ENCODE measurements around the gene KRTAP10-8. TPM values are rescaled to one million over a fixed set of nuclear protein-coding genes. Genes with fewer than 3 reads are reported as not detected.
A peak's percentile ranks its signal among the peaks of the same experiment; 100 is the strongest.

KRTAP10-8 gene
- total RNA-seq, 2 donors from 2014 or later = not detected

- ATAC-seq (no peak), DNase-seq (no peak)
- no peaks in the 10 kb centered on the region for H3K9me3 ChIP-seq (ENCODE audit: control insufficient read depth, low read length, poor library complexity, severe bottlenecking)
- Mint-ChIP-seq H3K4me1 (peaks cover 13% of the 10 kb centered on the region), H3K4me3 (no peak overlapping the region), H3K36me3 (ENCODE audit: low read depth) (no peaks in the 10 kb centered on the region), H3K27ac (no peak overlapping the region), H3K27me3 (no peaks in the 10 kb centered on the region)
Observed at GRCh38 chr21:44612669-44613229, 870 bp downstream of the KRTAP10-8 start.

GRCh38 chr21:44613386-44614155 lies 1.7 kb downstream of the KRTAP10-8 start:
- DNase-seq = no peak
- peaks cover 17% of the 10 kb centered on the region for H3K4me1 Mint-ChIP-seq
- no peak overlapping the region for H3K27ac Mint-ChIP-seq
- no peaks in the 10 kb centered on the region for H3K27me3 Mint-ChIP-seq
- H3K9me3 ChIP-seq (ENCODE audit: control insufficient read depth, low read length, poor library complexity, severe bottlenecking) = no peaks in the 10 kb centered on the region
- no peak overlapping the region for H3K4me3 Mint-ChIP-seq
- ATAC-seq = no peak
- H3K36me3 Mint-ChIP-seq (ENCODE audit: low read depth) = no peaks in the 10 kb centered on the region

GRCh38 chr21:44614161-44614631 lies 2.3 kb downstream of the KRTAP10-8 start:
- no peak for ATAC-seq
- no peak for DNase-seq
- H3K9me3 ChIP-seq (ENCODE audit: control insufficient read depth, low read length, poor library complexity, severe bottlenecking) = no peaks in the 10 kb centered on the region
- Mint-ChIP-seq H3K36me3 (ENCODE audit: low read depth) (no peaks in the 10 kb centered on the region), H3K27ac (no peak overlapping the region), H3K4me1 (peaks cover 23% of the 10 kb centered on the region), H3K27me3 (no peaks in the 10 kb centered on the region), H3K4me3 (no peak overlapping the region)

GRCh38 chr21:44614961-44615391 lies 3.1 kb downstream of the KRTAP10-8 start:
- DNase-seq = no peak
- Mint-ChIP-seq H3K27ac (no peak overlapping the region), H3K36me3 (ENCODE audit: low read depth) (peaks cover 5% of the 10 kb centered on the region), H3K4me3 (no peak overlapping the region), H3K27me3 (no peaks in the 10 kb centered on the region), H3K4me1 (peaks cover 28% of the 10 kb centered on the region)
- ATAC-seq = no peak
- H3K9me3 ChIP-seq (ENCODE audit: control insufficient read depth, low read length, poor library complexity, severe bottlenecking) = no peaks in the 10 kb centered on the region

GRCh38 chr21:44615466-44615865 lies 3.6 kb downstream of the KRTAP10-8 start:
- Mint-ChIP-seq H3K36me3 (ENCODE audit: low read depth) (peaks cover 5% of the 10 kb centered on the region), H3K4me1 (peaks cover 29% of the 10 kb centered on the region), H3K27ac (peak overlapping the region; percentile 73), H3K4me3 (no peak overlapping the region), H3K27me3 (no peaks in the 10 kb centered on the region)
- H3K9me3 ChIP-seq (ENCODE audit: control insufficient read depth, low read length, poor library complexity, severe bottlenecking) = no peaks in the 10 kb centered on the region
- DNase-seq (no peak), ATAC-seq (no peak)

GRCh38 chr21:44615911-44616590 lies 4.2 kb downstream of the KRTAP10-8 start:
- H3K4me3 Mint-ChIP-seq = peak overlapping the region; percentile 47
- peak overlapping the region; percentile 73 for H3K27ac Mint-ChIP-seq
- DNase-seq = no peak
- H3K36me3 Mint-ChIP-seq (ENCODE audit: low read depth) = peaks cover 5% of the 10 kb centered on the region
- H3K9me3 ChIP-seq (ENCODE audit: control insufficient read depth, low read length, poor library complexity, severe bottlenecking) = no peaks in the 10 kb centered on the region
- ATAC-seq = no peak
- H3K4me1 Mint-ChIP-seq = peaks cover 29% of the 10 kb centered on the region
- H3K27me3 Mint-ChIP-seq = no peaks in the 10 kb centered on the region

GRCh38 chr21:44616591-44616926 lies 4.7 kb downstream of the KRTAP10-8 start:
- Mint-ChIP-seq H3K4me3 (peak overlapping the region; percentile 47), H3K4me1 (peaks cover 29% of the 10 kb centered on the region), H3K36me3 (ENCODE audit: low read depth) (peaks cover 5% of the 10 kb centered on the region), H3K27me3 (no peaks in the 10 kb centered on the region), H3K27ac (peak overlapping the region; percentile 73)
- DNase-seq = no peak
- ATAC-seq = no peak
- no peaks in the 10 kb centered on the region for H3K9me3 ChIP-seq (ENCODE audit: control insufficient read depth, low read length, poor library complexity, severe bottlenecking)

- H3K4me1 Mint-ChIP-seq = peaks cover 29% of the 10 kb centered on the region
- DNase-seq = no peak
- peaks cover 5% of the 10 kb centered on the region for H3K36me3 Mint-ChIP-seq (ENCODE audit: low read depth)
Observed at GRCh38 chr21:44617071-44617501, 5.2 kb downstream of the KRTAP10-8 start.

GRCh38 chr21:44618504-44618903 lies 6.6 kb downstream of the KRTAP10-8 start:
- peak; percentile 39 for ATAC-seq
- peaks cover 2% of the 10 kb centered on the region for H3K9me3 ChIP-seq (ENCODE audit: control insufficient read depth, low read length, poor library complexity, severe bottlenecking)
- H3K36me3 Mint-ChIP-seq (ENCODE audit: low read depth) = peaks cover 7% of the 10 kb centered on the region
- peak overlapping the region; percentile 93 for H3K27ac Mint-ChIP-seq
- peaks cover 25% of the 10 kb centered on the region for H3K4me1 Mint-ChIP-seq
- peak overlapping the region; percentile 76 for H3K4me3 Mint-ChIP-seq
- H3K27me3 Mint-ChIP-seq = no peaks in the 10 kb centered on the region
- DNase-seq = no peak

More at GRCh38 chr21:44617071-44617501, 5.2 kb downstream of the KRTAP10-8 start:
- peak overlapping the region; percentile 73 for H3K27ac Mint-ChIP-seq
- H3K9me3 ChIP-seq (ENCODE audit: control insufficient read depth, low read length, poor library complexity, severe bottlenecking) = no peaks in the 10 kb centered on the region
- no peaks in the 10 kb centered on the region for H3K27me3 Mint-ChIP-seq
- no peak for ATAC-seq
- H3K4me3 Mint-ChIP-seq = no peak overlapping the region

GRCh38 chr21:44618909-44619308 lies 7.0 kb downstream of the KRTAP10-8 start:
- peak in 2 of 3 donors; percentile 22 to 42 for DNase-seq
- ATAC-seq = peak; percentile 99
- Mint-ChIP-seq H3K4me1 (peaks cover 25% of the 10 kb centered on the region), H3K27ac (peak overlapping the region; percentile 93), H3K27me3 (no peaks in the 10 kb centered on the region), H3K4me3 (peak overlapping the region; percentile 76), H3K36me3 (ENCODE audit: low read depth) (peaks cover 8% of the 10 kb centered on the region)
- H3K9me3 ChIP-seq (ENCODE audit: control insufficient read depth, low read length, poor library complexity, severe bottlenecking) = peaks cover 4% of the 10 kb centered on the region

GRCh38 chr21:44619886-44620285 lies 8.0 kb downstream of the KRTAP10-8 start:
- H3K9me3 ChIP-seq (ENCODE audit: control insufficient read depth, low read length, poor library complexity, severe bottlenecking) = peaks cover 4% of the 10 kb centered on the region
- Mint-ChIP-seq H3K4me1 (peaks cover 23% of the 10 kb centered on the region), H3K27me3 (no peaks in the 10 kb centered on the region), H3K36me3 (ENCODE audit: low read depth) (peaks cover 10% of the 10 kb centered on the region), H3K4me3 (no peak overlapping the region), H3K27ac (peak overlapping the region; percentile 93)
- DNase-seq (no peak), ATAC-seq (no peak)

- DNase-seq (no peak), ATAC-seq (no peak)
- H3K4me3 Mint-ChIP-seq = no peak overlapping the region
- peaks cover 12% of the 10 kb centered on the region for H3K4me1 Mint-ChIP-seq
- H3K27ac Mint-ChIP-seq = no peak overlapping the region
- H3K27me3 Mint-ChIP-seq = no peaks in the 10 kb centered on the region
- H3K9me3 ChIP-seq (ENCODE audit: control insufficient read depth, low read length, poor library complexity, severe bottlenecking) = peaks cover 4% of the 10 kb centered on the region
- H3K36me3 Mint-ChIP-seq (ENCODE audit: low read depth) = peaks cover 10% of the 10 kb centered on the region
Observed at GRCh38 chr21:44623575-44623974, 11.7 kb downstream of the KRTAP10-8 start.

- Mint-ChIP-seq H3K4me3 (no peak overlapping the region), H3K4me1 (no peaks in the 10 kb centered on the region), H3K27ac (no peak overlapping the region), H3K27me3 (no peaks in the 10 kb centered on the region), H3K36me3 (ENCODE audit: low read depth) (peaks cover 5% of the 10 kb centered on the region)
- no peak for ATAC-seq
- peaks cover 4% of the 10 kb centered on the region for H3K9me3 ChIP-seq (ENCODE audit: control insufficient read depth, low read length, poor library complexity, severe bottlenecking)
- DNase-seq = no peak
Observed at GRCh38 chr21:44625756-44626155, 13.9 kb downstream of the KRTAP10-8 start.
